Stimulated activated CD4-positive, alpha-beta T cell treated with anti-CD3 and anti-CD28 coated beads, Interleukin-15, amount 100 ng/mL, for 1 hour (primary cell): ENCODE measurements around the gene MRPS18A.

Source experiments
- DNase-seq, 2 donors: peaks; one replicate each; pipeline ENCODE4 v3.0.0-alpha.2; 2020; ENCODE audit warnings: low read depth in 1 of 2, low spot score in 1 of 2

MRPS18A gene

GRCh38 chr6:43687437-43688347, at the start of gene MRPS18A:
TSS of gene MRPS18A (minus strand) at chr6:43687791. CDS start at chr6:43687779, 12 bp downstream.
- DNase-seq, result peak; percentile 45 to 59

GRCh38 chr6:43736844-43737243, 49.3 kb upstream of the MRPS18A start:
- DNase-seq, result no peak

- DNase-seq, result no peak
Observed at GRCh38 chr6:43736211-43736786, 48.7 kb upstream of the MRPS18A start.

GRCh38 chr6:43735642-43736199, 48.1 kb upstream of the MRPS18A start:
- no peak for DNase-seq

- DNase-seq, result no peak
Observed at GRCh38 chr6:43734294-43734665, 46.7 kb upstream of the MRPS18A start.

GRCh38 chr6:43733471-43734293, 46.1 kb upstream of the MRPS18A start:
- DNase-seq, result peak in 1 of 2 donors; percentile 12

- no peak for DNase-seq
Observed at GRCh38 chr6:43730634-43731033, 43.0 kb upstream of the MRPS18A start.

- DNase-seq, result no peak
Observed at GRCh38 chr6:43729537-43729936, 41.9 kb upstream of the MRPS18A start.

- no peak for DNase-seq
Observed at GRCh38 chr6:43728586-43728985, 41.0 kb upstream of the MRPS18A start.

GRCh38 chr6:43727634-43728033, 40.0 kb upstream of the MRPS18A start:
- no peak for DNase-seq

- DNase-seq, result no peak
Observed at GRCh38 chr6:43725643-43726580, 38.3 kb upstream of the MRPS18A start.

- peak; percentile 16 to 67 for DNase-seq
Observed at GRCh38 chr6:43724914-43725642, 37.5 kb upstream of the MRPS18A start.

GRCh38 chr6:43724354-43724753, 36.8 kb upstream of the MRPS18A start:
- no peak for DNase-seq

GRCh38 chr6:43723737-43724295, 36.2 kb upstream of the MRPS18A start:
- peak; percentile 43 to 55 for DNase-seq

- no peak for DNase-seq
Observed at GRCh38 chr6:43722920-43723545, 35.4 kb upstream of the MRPS18A start.

- no peak for DNase-seq
Observed at GRCh38 chr6:43720999-43721398, 33.4 kb upstream of the MRPS18A start.

GRCh38 chr6:43719511-43719910, 31.9 kb upstream of the MRPS18A start:
- no peak for DNase-seq

GRCh38 chr6:43718387-43719105, 31.0 kb upstream of the MRPS18A start:
- DNase-seq, result no peak
